Endothelial cell of umbilical vein (primary cell): ENCODE measurements around the gene SCN5A. TPM values are rescaled to one million over a fixed set of nuclear protein-coding genes. Genes with fewer than 3 reads are reported as not detected.

Experiments used
- BruUV-seq: library from RNA; stranded (reverse); fragments of 400-500 nt; replicated peaks from 2 replicates; lab custom pipeline; 2021; lab: Mats Ljungman, UMichigan
- CTCF ChIA-PET: fragments of 300-600, 350-600 bp; sonication (Branson Sonifier 250); formaldehyde crosslinking; loops from one replicate; lab custom pipeline; 2021; ENCODE audit warnings: antibody characterized with exemption, inconsistent platforms; lab: Charles Lee
- POLR2A ChIA-PET: fragments of 300-600, 350-600 bp; sonication (Branson Sonifier 250); formaldehyde crosslinking; loops from one replicate; lab custom pipeline; 2021; ENCODE audit warnings: antibody characterized with exemption, inconsistent platforms; lab: Charles Lee
- DNase-seq: peaks from one replicate; pipeline ENCODE4 v3.0.0-alpha.2; 2011; ENCODE audit warnings: low read depth, low spot score
- FAIRE-seq: peaks from 2 replicates; lab custom pipeline; 2011; peaks lifted over from hg19 to GRCh38; lab: Jason Lieb, UNC
- H2AFZ ChIP-seq: 2 replicates; pipeline ENCODE4 v1.6.0; 2012; ENCODE audit warnings: low read depth, low read length, control low read depth, inconsistent platforms
- H3K27ac ChIP-seq: 2 replicates; pipeline ENCODE4 v1.5.1; 2011; ENCODE audit warnings: low read depth, mild to moderate bottlenecking, control low read depth, low read length, moderate library complexity; ENCODE audit not compliant: insufficient read depth
- H3K27me3 ChIP-seq, 2 experiments: 2 replicates each; pipeline versions ENCODE4 v1.6.0 to v1.6.1; 2011; ENCODE audit warnings: low read length in 2 of 2, mixed read lengths in 1 of 2; ENCODE audit not compliant: control insufficient read depth in 2 of 2, insufficient read depth in 2 of 2
- H3K36me3 ChIP-seq, 2 experiments: 2 replicates in 1 of 2; 3 replicates in 1 of 2; pipeline ENCODE4 v1.5.1; 2011; ENCODE audit warnings: low read length in 2 of 2, mild to moderate bottlenecking in 1 of 2, moderate library complexity in 1 of 2; ENCODE audit not compliant: control insufficient read depth in 2 of 2, insufficient read depth in 2 of 2; ENCODE audit errors: extremely low read depth in 1 of 2
- H3K4me1 ChIP-seq: 3 replicates; pipeline ENCODE4 v1.5.1; 2011; ENCODE audit warnings: mild to moderate bottlenecking, low read length; ENCODE audit not compliant: control insufficient read depth, insufficient read depth; ENCODE audit errors: extremely low read depth
- H3K4me2 ChIP-seq: 2 replicates; pipeline ENCODE4 v1.6.1; 2011; ENCODE audit warnings: low read length, control low read depth, mixed read lengths; ENCODE audit not compliant: insufficient read depth
- H3K4me3 ChIP-seq, 3 experiments: fragments of 200-600 bp in 1 of 3; sonication (generic), shearing (Covaris generic) in 1 of 3; replicated peaks in 1 of 3; 2 replicates each; pipeline ENCODE4 v1.5.1; 2011 to 2016; ENCODE audit warnings: control low read depth in 3 of 3, low read length in 3 of 3, mild to moderate bottlenecking in 2 of 3, inconsistent platforms in 1 of 3, low read depth in 1 of 3, moderate library complexity in 1 of 3; ENCODE audit not compliant: insufficient read depth in 1 of 3
- H3K79me2 ChIP-seq: 2 replicates; pipeline ENCODE4 v1.6.0; 2012; ENCODE audit warnings: low read length, inconsistent platforms; ENCODE audit not compliant: control insufficient read depth, insufficient read depth
- H3K9ac ChIP-seq: replicated peaks from 2 replicates; pipeline ENCODE3; 2011; ENCODE audit warnings: low read length, control low read depth; ENCODE audit not compliant: insufficient read depth; ENCODE audit errors: extremely low read depth
- H3K9me1 ChIP-seq: replicated peaks from 3 replicates; pipeline ENCODE4 v1.6.0; 2011; ENCODE audit warnings: mild to moderate bottlenecking, low read length; ENCODE audit not compliant: control insufficient read depth, insufficient read depth; ENCODE audit errors: extremely low read depth
- H3K9me3 ChIP-seq: replicated peaks from 2 replicates; pipeline ENCODE4 v1.5.1; 2012; ENCODE audit warnings: low read length, inconsistent platforms; ENCODE audit not compliant: control insufficient read depth, insufficient read depth
- H4K20me1 ChIP-seq: replicated peaks from 2 replicates; pipeline ENCODE3; 2011; ENCODE audit warnings: mild to moderate bottlenecking, low read length; ENCODE audit not compliant: control insufficient read depth, insufficient read depth; ENCODE audit errors: extremely low read depth
- CTCF ChIP-seq, 2 donors: IDR thresholded peaks; 1 replicate in 1 of 2; 2 replicates in 1 of 2; pipeline ENCODE4 v1.5.1; 2011; ENCODE audit warnings: low read length in 2 of 2, mild to moderate bottlenecking in 2 of 2, moderate library complexity in 2 of 2, control low read depth in 1 of 2, inconsistent platforms in 1 of 2, low read depth in 1 of 2; ENCODE audit not compliant: insufficient read depth in 1 of 2; ENCODE audit errors: extremely low read depth in 1 of 2
- EZH2 ChIP-seq: IDR thresholded peaks from 2 replicates; pipeline ENCODE4 v1.6.1; 2012; ENCODE audit warnings: borderline replicate concordance, low read depth, mild to moderate bottlenecking, moderate library complexity, low read length, inconsistent platforms; ENCODE audit not compliant: severe bottlenecking
- FOS ChIP-seq: IDR thresholded peaks from 2 replicates; pipeline ENCODE4 v1.6.1; 2011; ENCODE audit warnings: mild to moderate bottlenecking, low read length, moderate library complexity, borderline replicate concordance; ENCODE audit not compliant: insufficient read depth
- JUN ChIP-seq: IDR thresholded peaks from 2 replicates; pipeline ENCODE4 v1.6.1; 2011; ENCODE audit warnings: borderline replicate concordance, low read depth; ENCODE audit not compliant: insufficient read length, insufficient read depth
- MAX ChIP-seq: IDR thresholded peaks from 2 replicates; pipeline ENCODE4 v1.6.1; 2011; ENCODE audit not compliant: insufficient read depth, insufficient read length
- MYC ChIP-seq: IDR thresholded peaks from one replicate; pipeline ENCODE4 v1.6.1; 2011; ENCODE audit warnings: mild to moderate bottlenecking, low read depth, low read length
- POLR2A ChIP-seq: IDR thresholded peaks from 2 replicates; pipeline ENCODE4 v1.6.1; 2012; ENCODE audit warnings: low read depth, mild to moderate bottlenecking, control low read depth, low read length
- POLR2AphosphoS5 ChIP-seq: IDR thresholded peaks from 2 replicates; pipeline ENCODE4 v1.6.1; 2012; ENCODE audit warnings: low read depth, mild to moderate bottlenecking, control low read depth, low read length, moderate library complexity; ENCODE audit not compliant: insufficient read depth
- dilution Hi-C: fragments of 300-500 bp; cut with MboI; formaldehyde crosslinking; loops from one replicate; pipeline ENCODE4 v1.15.0; 2019; ENCODE audit warnings: low sequenced_read_pairs; ENCODE audit not compliant: extremely low pct_ligation_motif_present
- intact Hi-C: fragments of 100-400 bp; cut with micrococcal nuclease; formaldehyde crosslinking; loops from one replicate; pipeline ENCODE4 v1.10.0; 2022
- polyA plus RNA-seq, 4 experiments: library from polyadenylated mRNA; depleted of rRNA in 3 of 4; stranded (reverse) in 3 of 4; unstranded in 1 of 4; fragments of >200 nt; gene quantifications; 2 replicates each; pipeline versions ENCODE4 v1.2.1 to v1.2.3, GENCODE V29; 2011 to 2012; ENCODE audit warnings: missing spikeins in 1 of 4
- total RNA-seq: library from RNA; stranded (reverse); gene quantifications from 2 replicates; pipeline ENCODE4 v1.2.3, GENCODE V29; 2021

The SCN5A gene
- total and polyA plus RNA-seq, 2 donors (not counting 3 experiments of a cell fraction or from before 2014, with no cell fraction given): 2.7 to 20.0 TPM

GRCh38 chr3:38521391-38521987, 128.0 kb downstream of the SCN5A start:
- Histone ChIP-seq H3K4me2 (no peak overlapping the region), H3K36me3 (peaks cover 5 to 6% of the 10 kb centered on the region in 2 experiments), H3K9me1 (no peaks in the 10 kb centered on the region), H3K27ac (no peak overlapping the region), H4K20me1 (no peaks in the 10 kb centered on the region), H3K27me3 (no peaks in the 10 kb centered on the region), H3K9ac (no peak overlapping the region), H3K79me2 (no peaks in the 10 kb centered on the region), H2AFZ (no peak overlapping the region), H3K9me3 (no peaks in the 10 kb centered on the region), H3K4me1 (peaks cover 4% of the 10 kb centered on the region), H3K4me3 (no peak overlapping the region)
- ChIA-PET CTCF (interaction anchor here (0.6 to 13.1 kb wide), 45 partner anchors 10 to 769 kb away, joined by 3 to 455 read pairs (median 5); partner anchors contain the start of genes EXOG and SCN5A), POLR2A (no interaction called here)
- FAIRE-seq (peak; percentile 96), DNase-seq (peak; percentile 81)
- TF ChIP-seq CTCF (IDR thresholded peaks at IDR 0.05; ENCODE audit: extremely low read depth in 1 of 2, insufficient read depth in 1 of 2, low read depth in 1 of 2, low read length in 2 of 2) (peak; percentile 84), POLR2A (no peak), EZH2 (no peak), MAX (no peak), POLR2AphosphoS5 (no peak), FOS (no peak), MYC (no peak), JUN (no peak)
- intact Hi-C loops (loop anchor here (1.0 kb wide), 6 partner anchors 130 to 510 kb away; no protein-coding TSS in a partner anchor), dilution Hi-C loops (no loop called here)
- BruUV-seq: no TSS peak
